OCI-LY3 (cell line): ENCODE measurements around the gene FLYWCH2.
"Not testable (repeated sequence)": the region's sequence is repeated elsewhere in the genome, so short reads cannot be mapped to it uniquely, and the experiment has no call there.

Experiments
- H2AFZ ChIP-seq: fragments of 200-600, 300-600 bp; shearing (Covaris generic); 2 replicates; pipeline ENCODE4 v1.6.0; 2014; ENCODE audit warnings: antibody characterized with exemption, low read depth, low read length
- H3K27ac ChIP-seq: fragments of 200-600, 300-600 bp; sonication (generic); 2 replicates; pipeline ENCODE4 v1.5.1; 2014; ENCODE audit warnings: mild to moderate bottlenecking, low read length, moderate library complexity, mixed read lengths
- H3K27me3 ChIP-seq: fragments of 200-600, 300-600 bp; sonication (generic); 2 replicates; pipeline ENCODE4 v1.6.1; 2014; ENCODE audit warnings: low read depth, low read length, mixed read lengths
- H3K36me3 ChIP-seq: fragments of 200-600, 300-600 bp; sonication (generic); replicated peaks from 2 replicates; pipeline ENCODE3; 2014; ENCODE audit warnings: low read depth, low read length, mixed read lengths
- H3K4me1 ChIP-seq: fragments of 300-600, 200-600 bp; sonication (generic); 2 replicates; pipeline ENCODE4 v1.6.1; 2014; ENCODE audit warnings: low read length, mixed read lengths
- H3K4me2 ChIP-seq: fragments of 200-600, 300-600 bp; sonication (generic); 2 replicates; pipeline ENCODE4 v1.6.1; 2014; ENCODE audit warnings: low read length, mixed read lengths
- H3K4me3 ChIP-seq: fragments of 300-600, 200-600 bp; sonication (generic); 2 replicates; pipeline ENCODE4 v1.5.1; 2014; ENCODE audit warnings: antibody characterized with exemption, mild to moderate bottlenecking, low read length, moderate library complexity
- H3K79me2 ChIP-seq: fragments of 300-600, 200-600 bp; shearing (Covaris generic); 2 replicates; pipeline ENCODE4 v1.6.1; 2014; ENCODE audit warnings: mild to moderate bottlenecking, low read length, mixed read lengths
- H3K9ac ChIP-seq: fragments of 300-600, 200-600 bp; shearing (Covaris generic); 2 replicates; pipeline ENCODE4 v1.6.0; 2014; ENCODE audit warnings: mild to moderate bottlenecking, low read length, moderate library complexity
- H3K9me3 ChIP-seq: fragments of 200-600, 300-600 bp; shearing (Covaris generic); 2 replicates; pipeline ENCODE4 v1.6.1; 2014; ENCODE audit warnings: low read length, mixed read lengths; ENCODE audit not compliant: insufficient read depth
- H4K20me1 ChIP-seq: fragments of 200-600, 300-600 bp; sonication (generic); 2 replicates; pipeline ENCODE4 v1.6.1; 2016; ENCODE audit warnings: low read length, mixed read lengths; ENCODE audit not compliant: insufficient read depth
- CTCF ChIP-seq: fragments of 200-600, 300-600 bp; sonication (generic); IDR thresholded peaks from 2 replicates; pipeline ENCODE4 v1.5.1; 2014; ENCODE audit warnings: antibody characterized with exemption, low read length, low read depth
- EZH2phosphoT487 ChIP-seq: fragments of 200-600 bp; shearing (Covaris generic); IDR thresholded peaks from 2 replicates; pipeline ENCODE4 v1.6.1; 2018; ENCODE audit warnings: antibody characterized with exemption, mixed run types, low read depth

Gene FLYWCH2

GRCh38 chr16:2926650-2926999 is 43.6 kb downstream of the FLYWCH2 start:
- H3K9ac ChIP-seq, result peak overlapping the region; percentile 11
- H3K4me3 ChIP-seq, result peak overlapping the region; percentile 63
- no peaks in the 10 kb centered on the region for H4K20me1 ChIP-seq
- no peaks in the 10 kb centered on the region for H3K27me3 ChIP-seq
- H3K79me2 ChIP-seq, result no peaks in the 10 kb centered on the region
- H3K27ac ChIP-seq, result no peak overlapping the region
- no peaks in the 10 kb centered on the region for H3K9me3 ChIP-seq
- H3K36me3 ChIP-seq, result no peaks in the 10 kb centered on the region
- H3K4me1 ChIP-seq, result peaks cover 10% of the 10 kb centered on the region
- no peak for TF ChIP-seq CTCF
- no peak for TF ChIP-seq EZH2phosphoT487
- H3K4me2 ChIP-seq, result peak overlapping the region; percentile 87
- H2AFZ ChIP-seq, result peak overlapping the region; percentile 18; the same call in 1 of the 2 replicates

- Histone ChIP-seq H3K9me3 (no peaks in the 10 kb centered on the region), H3K79me2 (no peaks in the 10 kb centered on the region), H3K4me2 (peak overlapping the region; percentile 87), H3K4me3 (peak overlapping the region; percentile 63), H3K36me3 (no peaks in the 10 kb centered on the region), H4K20me1 (no peaks in the 10 kb centered on the region), H2AFZ (peak overlapping the region; percentile 18; the same call in 1 of the 2 replicates), H3K9ac (peak overlapping the region; percentile 11), H3K27ac (no peak overlapping the region), H3K27me3 (no peaks in the 10 kb centered on the region), H3K4me1 (peaks cover 10% of the 10 kb centered on the region)
- TF ChIP-seq EZH2phosphoT487, result no peak
- TF ChIP-seq CTCF, result peak; percentile 91
Observed at GRCh38 chr16:2927010-2927646, 44.1 kb downstream of the FLYWCH2 start.

DNA sequence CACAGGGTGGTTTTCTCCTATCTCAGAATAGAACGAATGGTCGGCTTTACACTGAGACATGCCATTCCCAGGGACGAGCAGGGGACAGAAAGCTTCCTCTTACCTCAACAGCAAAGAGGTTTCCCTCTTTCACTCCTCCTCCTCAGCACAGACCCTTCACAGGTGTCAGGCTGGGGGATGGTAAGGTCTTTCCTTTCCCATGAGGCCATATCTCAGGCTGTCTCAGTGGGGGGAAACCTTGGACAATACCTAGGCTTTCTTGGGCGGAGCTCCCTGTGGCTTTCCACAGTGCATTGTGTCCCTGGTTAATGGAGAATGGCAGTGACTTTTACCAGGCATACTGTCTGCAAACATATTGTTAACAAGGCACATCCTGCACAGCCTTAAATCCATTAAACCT is 45.1 kb downstream of the FLYWCH2 start:
- not testable (repeated sequence) for H3K36me3 ChIP-seq, H3K9me3 ChIP-seq

DNA sequence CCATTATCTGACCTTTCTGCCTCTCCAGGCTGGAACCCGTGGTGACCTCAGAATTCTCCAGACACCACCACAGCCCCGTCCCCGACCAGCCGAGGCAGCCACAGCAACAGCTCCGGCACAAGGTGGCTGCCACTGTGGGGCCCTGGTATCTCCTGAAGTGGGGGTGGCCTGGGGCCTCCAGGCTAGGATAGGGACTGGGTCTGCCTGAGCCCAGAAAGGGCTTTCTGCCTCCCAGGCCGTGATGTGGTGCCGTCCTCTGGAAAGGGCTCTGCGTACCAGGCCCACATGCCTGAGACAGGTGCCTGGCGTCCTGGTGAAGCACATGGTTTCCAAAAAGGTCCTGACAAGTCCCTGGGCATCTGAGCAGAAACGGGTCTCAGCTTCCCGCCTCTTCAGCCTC is 45.8 kb downstream of the FLYWCH2 start:
- Histone ChIP-seq H3K27me3 (no peaks in the 10 kb centered on the region), H2AFZ (no peak overlapping the region), H3K4me2 (no peak overlapping the region), H4K20me1 (no peaks in the 10 kb centered on the region), H3K9me3 (no peaks in the 10 kb centered on the region), H3K4me3 (no peak overlapping the region), H3K79me2 (no peaks in the 10 kb centered on the region), H3K9ac (no peak overlapping the region), H3K36me3 (no peaks in the 10 kb centered on the region), H3K27ac (no peak overlapping the region), H3K4me1 (peaks cover 10% of the 10 kb centered on the region)
- TF ChIP-seq CTCF, result no peak
- no peak for TF ChIP-seq EZH2phosphoT487

More for the DNA sequence above, 45.1 kb downstream of the FLYWCH2 start:
- not testable (repeated sequence) for H3K9ac ChIP-seq, H3K27ac ChIP-seq, H3K4me3 ChIP-seq, H3K79me2 ChIP-seq, H3K4me2 ChIP-seq, H3K4me1 ChIP-seq, H4K20me1 ChIP-seq, H2AFZ ChIP-seq, H3K27me3 ChIP-seq
